Upper lobe of right lung (tissue), 1 donor: ENCODE measurements around the gene ENSA. TPM values are rescaled to one million over a fixed set of nuclear protein-coding genes. Genes with fewer than 3 reads are reported as not detected.
"Not testable (repeated sequence)": the region's sequence is repeated elsewhere in the genome, so short reads cannot be mapped to it uniquely, and the experiment has no call there.

Source experiments
- ATAC-seq: fragments of 200-7000 bp; cut with Tn5 transposase; one replicate; pipeline ENCODE4 v1.9.1; 2020; ENCODE audit warnings: mild to moderate bottlenecking, moderate library complexity
- DNase-seq: peaks from one replicate; pipeline ENCODE4 v3.0.0-alpha.2; 2020
- H3K27ac ChIP-seq: fragments of 200-600 bp; one replicate; pipeline ENCODE4 v1.8.0; 2022
- H3K27me3 ChIP-seq: fragments of 200-600 bp; one replicate; pipeline ENCODE4 v1.8.0; 2022; ENCODE audit warnings: mild to moderate bottlenecking
- H3K36me3 ChIP-seq: fragments of 200-600 bp; one replicate; pipeline ENCODE4 v1.8.0; 2022
- H3K4me1 ChIP-seq: fragments of 200-600 bp; one replicate; pipeline ENCODE4 v1.8.0; 2022
- H3K4me3 ChIP-seq: fragments of 200-600 bp; one replicate; pipeline ENCODE4 v1.8.0; 2022; ENCODE audit warnings: mild to moderate bottlenecking
- H3K9me3 ChIP-seq: fragments of 200-600 bp; one replicate; pipeline ENCODE4 v1.8.0; 2022
- CTCF ChIP-seq: fragments of 200-600 bp; IDR thresholded peaks from one replicate; pipeline ENCODE4 v1.8.0; 2022; ENCODE audit warnings: antibody characterized with exemption
- intact Hi-C: fragments of 100-400 bp; cut with DNase I; formaldehyde crosslinking; loops from one replicate; pipeline ENCODE4 v1.11.0; 2022
- total RNA-seq: library from RNA; stranded (reverse); fragmentation: NEBNext Ultra II Directional; extraction: Animal tissue kit (Norgen Biotek cat#: 25700); gene quantifications from one replicate; pipeline ENCODE4 v1.2.1, GENCODE V29; 2021
- donor health status: DM: no; HTN: yes; CAD: no; lungs with severe emphysema.

Gene ENSA
- total RNA-seq, 1 donor from 2014 or later: 188 TPM

GRCh38 chr1:150606463-150607142 lies 22.8 kb downstream of the ENSA start:
- peaks cover 37% of the 10 kb centered on the region for H3K4me1 ChIP-seq
- H3K4me3 ChIP-seq: no peak overlapping the region
- intact Hi-C loops: no loop called here
- no peaks in the 10 kb centered on the region for H3K36me3 ChIP-seq
- H3K27me3 ChIP-seq: no peaks in the 10 kb centered on the region
- ATAC-seq (no peak), DNase-seq (no peak)
- H3K9me3 ChIP-seq: no peaks in the 10 kb centered on the region
- no peak overlapping the region for H3K27ac ChIP-seq
- no peak for TF ChIP-seq CTCF

GRCh38 chr1:150605451-150605731 lies 24.0 kb downstream of the ENSA start:
- H3K4me1 ChIP-seq: peaks cover 25% of the 10 kb centered on the region
- H3K27ac ChIP-seq, H3K36me3 ChIP-seq, H3K27me3 ChIP-seq, ATAC-seq, H3K4me3 ChIP-seq, intact Hi-C loops, H3K9me3 ChIP-seq: not testable (repeated sequence)
- peak; percentile 3 for DNase-seq

- intact Hi-C loops: no loop called here
- DNase-seq: no peak
- H3K27me3 ChIP-seq: no peaks in the 10 kb centered on the region
- no peaks in the 10 kb centered on the region for H3K9me3 ChIP-seq
- no peak for ATAC-seq
- peak overlapping the region; percentile 79 for H3K27ac ChIP-seq
- no peaks in the 10 kb centered on the region for H3K36me3 ChIP-seq
- TF ChIP-seq CTCF: no peak
- H3K4me1 ChIP-seq: peaks cover 18% of the 10 kb centered on the region
- H3K4me3 ChIP-seq: no peak overlapping the region
Observed at GRCh38 chr1:150604226-150604588, 25.2 kb downstream of the ENSA start.

GRCh38 chr1:150603711-150604110 lies 25.7 kb downstream of the ENSA start:
- Histone ChIP-seq H3K27me3 (no peaks in the 10 kb centered on the region), H3K27ac (no peak overlapping the region), H3K9me3 (no peaks in the 10 kb centered on the region), H3K4me1 (peaks cover 15% of the 10 kb centered on the region), H3K4me3 (no peak overlapping the region), H3K36me3 (no peaks in the 10 kb centered on the region)
- no peak for TF ChIP-seq CTCF
- ATAC-seq (no peak), DNase-seq (no peak)
- intact Hi-C loops: no loop called here

GRCh38 chr1:150602372-150602771 lies 27.0 kb downstream of the ENSA start:
- H3K9me3 ChIP-seq, intact Hi-C loops, H3K27ac ChIP-seq, H3K36me3 ChIP-seq, H3K27me3 ChIP-seq, ATAC-seq, H3K4me3 ChIP-seq, DNase-seq: not testable (repeated sequence)
- peaks cover 15% of the 10 kb centered on the region for H3K4me1 ChIP-seq

- H3K27me3 ChIP-seq: no peaks in the 10 kb centered on the region
- no peak for TF ChIP-seq CTCF
- DNase-seq (no peak), ATAC-seq (no peak)
- H3K27ac ChIP-seq: no peak overlapping the region
- intact Hi-C loops: no loop called here
- no peak overlapping the region for H3K4me3 ChIP-seq
- H3K4me1 ChIP-seq: peaks cover 15% of the 10 kb centered on the region
- no peaks in the 10 kb centered on the region for H3K36me3 ChIP-seq
- no peaks in the 10 kb centered on the region for H3K9me3 ChIP-seq
Observed at GRCh38 chr1:150601540-150601939, 27.9 kb downstream of the ENSA start.

GRCh38 chr1:150598346-150598745 lies 31.1 kb downstream of the ENSA start:
- H3K9me3 ChIP-seq, H3K36me3 ChIP-seq, H3K4me3 ChIP-seq, H3K4me1 ChIP-seq, H3K27me3 ChIP-seq, ATAC-seq, H3K27ac ChIP-seq, intact Hi-C loops, DNase-seq: not testable (repeated sequence)
